H1 (cell line): ENCODE measurements around the gene TRAF3. TPM values are rescaled to one million over a fixed set of nuclear protein-coding genes. Genes with fewer than 3 reads are reported as not detected.

ENCODE experiments used
- CTCF ChIA-PET: fragments of 300-600 bp; sonication (Branson Sonifier 250); formaldehyde crosslinking; loops from one replicate; lab custom pipeline; 2021; ENCODE audit not compliant: partially characterized antibody; lab: Charles Lee
- POLR2A ChIA-PET: fragments of 300-600 bp; sonication (Branson Sonifier 250); formaldehyde crosslinking; loops from one replicate; lab custom pipeline; 2021; ENCODE audit warnings: inconsistent platforms; ENCODE audit not compliant: partially characterized antibody; lab: Charles Lee
- DNase-seq, 2 experiments: peaks; one replicate each; pipeline versions ENCODE4 v3.0.0 to v3.0.0-alpha.2; 2010 to 2022; ENCODE audit warnings: low spot score in 2 of 2, low read depth in 1 of 2, mixed read lengths in 1 of 2
- FAIRE-seq: peaks from 2 replicates; lab custom pipeline; 2011; peaks lifted over from hg19 to GRCh38; lab: Jason Lieb, UNC
- H2AFZ ChIP-seq: 2 replicates; pipeline ENCODE4 v1.8.1; 2012; ENCODE audit warnings: low read length, inconsistent platforms
- H2AK5ac ChIP-seq: 2 replicates; pipeline ENCODE4 v1.6.1; 2013; ENCODE audit warnings: low read depth, low read length
- H2BK120ac ChIP-seq: replicated peaks from 2 replicates; pipeline ENCODE3; 2013; ENCODE audit warnings: low read depth, low read length, inconsistent platforms
- H2BK12ac ChIP-seq: 2 replicates; pipeline ENCODE4 v1.6.1; 2013; ENCODE audit warnings: low read depth, low read length
- H2BK15ac ChIP-seq: 2 replicates; pipeline ENCODE4 v1.6.1; 2013; ENCODE audit warnings: low read length
- H2BK20ac ChIP-seq: 2 replicates; pipeline ENCODE4 v1.6.1; 2013; ENCODE audit warnings: low read length
- H2BK5ac ChIP-seq: 2 replicates; pipeline ENCODE4 v1.6.1; 2013; ENCODE audit warnings: low read depth, low read length
- H3K14ac ChIP-seq: 2 replicates; pipeline ENCODE4 v1.6.1; 2013; ENCODE audit warnings: inconsistent platforms; ENCODE audit not compliant: insufficient read length
- H3K18ac ChIP-seq: 2 replicates; pipeline ENCODE4 v1.6.1; 2013; ENCODE audit warnings: low read length; ENCODE audit errors: extremely low read depth
- H3K23ac ChIP-seq: 2 replicates; pipeline ENCODE4 v1.6.1; 2013; ENCODE audit warnings: inconsistent platforms; ENCODE audit not compliant: insufficient read length
- H3K23me2 ChIP-seq: 2 replicates; pipeline ENCODE4 v1.6.1; 2013; ENCODE audit warnings: low read depth, low read length
- H3K27ac ChIP-seq: 2 replicates; pipeline ENCODE4 v1.6.1; 2011; ENCODE audit warnings: low read depth, low read length, inconsistent platforms
- H3K27me3 ChIP-seq, 4 experiments: replicated peaks in 1 of 4; 1 replicate in 1 of 4; 2 replicates in 3 of 4; pipeline versions ENCODE4 v1.6.1 to v1.8.1; 2011 to 2013; ENCODE audit warnings: low read length in 3 of 4, mild to moderate bottlenecking in 3 of 4, inconsistent platforms in 2 of 4, mixed read lengths in 2 of 4, moderate library complexity in 1 of 4; ENCODE audit not compliant: control insufficient read depth in 3 of 4, insufficient read depth in 3 of 4; ENCODE audit errors: extremely low read depth in 1 of 4
- H3K36me3 ChIP-seq, 4 experiments: 2 replicates each; pipeline versions ENCODE4 v1.6.1 to v1.8.1; 2011 to 2013; ENCODE audit warnings: mild to moderate bottlenecking in 4 of 4, low read length in 3 of 4, moderate library complexity in 2 of 4, control low read depth in 1 of 4, inconsistent platforms in 1 of 4; ENCODE audit not compliant: insufficient read depth in 4 of 4, control insufficient read depth in 2 of 4
- H3K4ac ChIP-seq: replicated peaks from 2 replicates; pipeline ENCODE3; 2013; ENCODE audit warnings: low read length, low read depth, mixed read lengths, inconsistent platforms; ENCODE audit not compliant: insufficient read length
- H3K4me1 ChIP-seq, 4 experiments: replicated peaks in 1 of 4; 1 replicate in 1 of 4; 2 replicates in 3 of 4; pipeline versions ENCODE4 v1.6.1 to v1.8.1; 2011 to 2013; ENCODE audit warnings: low read length in 3 of 4, inconsistent platforms in 2 of 4, mixed read lengths in 1 of 4; ENCODE audit not compliant: insufficient read depth in 4 of 4, control insufficient read depth in 3 of 4
- H3K4me2 ChIP-seq, 2 experiments: 2 replicates each; pipeline versions ENCODE4 v1.6.1 to v1.8.1; 2011 to 2013; ENCODE audit warnings: low read depth in 2 of 2, low read length in 2 of 2, control low read depth in 1 of 2, inconsistent platforms in 1 of 2, mild to moderate bottlenecking in 1 of 2; ENCODE audit not compliant: insufficient read depth in 1 of 2
- H3K4me3 ChIP-seq, 4 experiments: fragments of 200-600, 300-600 bp in 1 of 4; sonication (generic), shearing (Covaris generic), sonication (Bioruptor Twin) in 1 of 4; 2 replicates each; pipeline versions ENCODE4 v1.5.1 to v1.8.1; 2011 to 2016; ENCODE audit warnings: low read length in 4 of 4, low read depth in 3 of 4, control low read depth in 2 of 4, inconsistent platforms in 2 of 4, mild to moderate bottlenecking in 2 of 4, mixed read lengths in 1 of 4, moderate library complexity in 1 of 4; ENCODE audit not compliant: insufficient read depth in 2 of 4; ENCODE audit errors: extremely low read depth in 1 of 4
- H3K56ac ChIP-seq: replicated peaks from 2 replicates; pipeline ENCODE3; 2013; ENCODE audit warnings: low read depth, mild to moderate bottlenecking, mixed read lengths, low read length, inconsistent platforms; ENCODE audit not compliant: insufficient read length
- H3K79me1 ChIP-seq: 2 replicates; pipeline ENCODE4 v1.6.1; 2013; ENCODE audit warnings: low read depth, low read length, control low read depth
- H3K79me2 ChIP-seq, 2 experiments: 2 replicates each; pipeline versions ENCODE4 v1.6.1 to v1.8.1; 2012 to 2013; ENCODE audit warnings: low read length in 2 of 2, mild to moderate bottlenecking in 2 of 2, inconsistent platforms in 1 of 2; ENCODE audit not compliant: insufficient read depth in 2 of 2, control insufficient read depth in 1 of 2
- H3K9ac ChIP-seq, 4 experiments: replicated peaks in 1 of 4; 1 replicate in 1 of 4; 2 replicates in 3 of 4; pipeline versions ENCODE4 v1.6.1 to v1.8.1; 2011 to 2013; ENCODE audit warnings: low read depth in 3 of 4, low read length in 3 of 4, control low read depth in 2 of 4, mild to moderate bottlenecking in 2 of 4, moderate library complexity in 2 of 4, inconsistent platforms in 1 of 4; ENCODE audit errors: extremely low read depth in 1 of 4
- H3K9me3 ChIP-seq, 2 experiments: 2 replicates each; pipeline versions ENCODE4 v1.6.1 to v1.8.1; 2012 to 2013; ENCODE audit warnings: mild to moderate bottlenecking in 2 of 2, moderate library complexity in 2 of 2, control low read depth in 1 of 2, inconsistent platforms in 1 of 2, low read depth in 1 of 2, low read length in 1 of 2, mixed read lengths in 1 of 2; ENCODE audit not compliant: insufficient read depth in 2 of 2
- H4K20me1 ChIP-seq, 2 experiments: replicated peaks in 1 of 2; 2 replicates each; pipeline versions ENCODE3 to v1.8.1; 2011 to 2013; ENCODE audit warnings: inconsistent platforms in 2 of 2, low read length in 2 of 2, mild to moderate bottlenecking in 1 of 2; ENCODE audit not compliant: insufficient read depth in 2 of 2, control insufficient read depth in 1 of 2
- H4K5ac ChIP-seq: 2 replicates; pipeline ENCODE4 v1.6.1; 2013; ENCODE audit warnings: low read length, low read depth, mixed read lengths, inconsistent platforms; ENCODE audit not compliant: insufficient read length
- H4K8ac ChIP-seq: 2 replicates; pipeline ENCODE4 v1.8.0; 2013; ENCODE audit warnings: mild to moderate bottlenecking, moderate library complexity, low read length, inconsistent platforms; ENCODE audit not compliant: insufficient read depth; ENCODE audit errors: extremely low read depth
- H4K91ac ChIP-seq: replicated peaks from 2 replicates; pipeline ENCODE3; 2013; ENCODE audit warnings: low read length, mixed read lengths, inconsistent platforms; ENCODE audit not compliant: insufficient read length
- BRCA1 ChIP-seq: IDR thresholded peaks from 2 replicates; pipeline ENCODE4 v1.6.1; 2012; ENCODE audit warnings: low read depth, low read length, improper control_type of control experiment
- CBX5 ChIP-seq: fragments of 300-800, 300-1000 bp; sonication (generic); IDR thresholded peaks from 2 replicates; pipeline ENCODE4 v1.7.1; 2016; ENCODE audit warnings: antibody characterized with exemption, low read length, low read depth
- GABPA ChIP-seq: IDR thresholded peaks from 2 replicates; pipeline ENCODE4 v1.6.1; 2011; ENCODE audit warnings: mild to moderate bottlenecking, low read length, moderate library complexity, borderline replicate concordance; ENCODE audit not compliant: insufficient read depth
- RAD21 ChIP-seq, 2 experiments: IDR thresholded peaks in 1 of 2; conservative IDR thresholded peaks in 1 of 2; 2 replicates each; pipeline ENCODE4 v1.6.1; 2011; ENCODE audit warnings: low read depth in 2 of 2, low read length in 2 of 2, improper control_type of control experiment in 1 of 2, inconsistent platforms in 1 of 2, mild to moderate bottlenecking in 1 of 2, moderate library complexity in 1 of 2
- SIX5 ChIP-seq: IDR thresholded peaks from 2 replicates; pipeline ENCODE4 v1.6.1; 2011; ENCODE audit warnings: mild to moderate bottlenecking, low read depth, low read length
- WGBS, 2 experiments: shearing (Covaris generic) in 1 of 2; methylation state at CpG; one replicate each; pipeline versions ENCODE4 v1.1.6 to v1.1.7; 2013 to 2015; ENCODE audit warnings: low lambda C conversion rate in 2 of 2, mixed read lengths in 2 of 2, inconsistent platforms in 1 of 2, low coverage in 1 of 2, missing lambda C conversion rate in 1 of 2; ENCODE audit not compliant: insufficient replicate concordance in 2 of 2, insufficient coverage in 1 of 2, insufficient read length in 1 of 2; ENCODE audit errors: extremely low coverage in 1 of 2, missing lambda C conversion rate in 1 of 2; 5-methylcytosine and 5-hydroxymethylcytosine counted together
- polyA plus RNA-seq, 7 experiments: library from polyadenylated mRNA; depleted of rRNA in 3 of 7; stranded (reverse) in 5 of 7; unstranded in 2 of 7; fragments of >200 nt in 5 of 7; fragments of 200-250 nt in 2 of 7; gene quantifications; 1 replicate in 5 of 7; 2 replicates in 1 of 7; 4 replicates in 1 of 7; pipeline versions ENCODE4 v1.2.1 to v1.2.3, GENCODE V29; 2011 to 2013; ENCODE audit warnings: missing spikeins in 2 of 7, mixed read lengths in 2 of 7
- total RNA-seq: library from RNA; stranded (reverse); fragmentation: NEBNext Ultra II Directional; extraction: Animal tissue kit (Norgen Biotek cat#: 25700); gene quantifications from 2 replicates; pipeline ENCODE4 v1.2.1, GENCODE V29; 2021

TRAF3 gene
- total and polyA plus RNA-seq, 2 of the 8 experiments (the other 6 are each of a cell fraction or from before 2014, with no cell fraction given) = 5.8 to 12.1 TPM

DNA sequence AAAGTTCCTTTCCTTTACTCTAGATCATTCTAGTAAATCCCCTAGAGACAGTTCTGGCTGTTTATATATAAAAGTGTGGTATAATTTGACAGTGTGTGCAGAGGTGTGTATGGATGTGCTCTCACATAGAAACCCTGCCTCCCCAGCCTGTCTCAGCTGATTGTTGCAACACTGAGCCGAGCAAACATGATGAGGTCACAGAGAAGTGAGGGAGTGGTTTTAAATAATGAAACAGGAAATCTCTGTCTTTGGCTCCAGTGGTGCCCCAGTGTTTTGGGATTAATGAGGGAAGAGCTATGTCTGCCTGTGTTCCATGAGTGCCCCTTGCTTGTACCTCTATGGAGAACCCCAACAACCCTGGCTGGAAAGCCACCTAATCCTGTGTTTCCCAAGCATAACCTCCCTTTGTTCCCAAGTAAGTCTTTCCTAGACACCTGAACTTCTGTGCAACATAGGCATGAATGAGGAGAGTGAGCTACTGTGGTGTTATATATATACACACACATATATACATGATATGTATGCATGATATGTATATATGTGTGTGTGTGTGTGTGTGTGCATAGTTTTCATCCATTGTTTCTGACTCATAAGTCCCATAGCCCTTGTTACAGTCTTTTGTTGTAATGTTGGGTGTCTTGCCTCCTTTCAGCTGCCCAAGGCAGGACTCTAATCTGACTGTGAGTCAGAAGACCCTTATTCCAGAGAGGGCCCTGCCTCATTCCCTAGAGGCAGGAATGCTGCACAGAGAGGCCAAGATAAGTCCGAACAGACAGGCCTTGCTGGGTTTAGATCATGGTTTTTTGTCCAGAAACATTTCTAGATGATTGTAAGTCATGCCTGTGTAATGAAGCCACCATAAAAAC is 18.0 kb downstream of the TRAF3 start:
- Histone ChIP-seq H2BK12ac (no peak overlapping the region), H3K4me2 (no peak overlapping the region), H3K9ac (no peak overlapping the region), H3K18ac (no peak overlapping the region), H2AFZ (no peak overlapping the region), H2BK20ac (no peak overlapping the region), H3K27me3 (no peaks in the 10 kb centered on the region), H2BK15ac (no peak overlapping the region), H2AK5ac (no peak overlapping the region), H2BK120ac (no peak overlapping the region), H3K36me3 (no peaks in the 10 kb centered on the region), H3K14ac (no peak overlapping the region), H4K91ac (no peak overlapping the region), H3K9me3 (peaks cover 0 to 5% of the 10 kb centered on the region in 2 experiments; a peak in 1 of 4 replicates), H3K4me3 (no peak overlapping the region), H3K23me2 (no peaks in the 10 kb centered on the region), H3K79me1 (no peaks in the 10 kb centered on the region; the same call in 1 of the 2 replicates)
- CTCF ChIA-PET = interaction anchor here (0.8 to 1.6 kb wide), 6 partner anchors 11 to 298 kb away, joined by 3 to 5 read pairs (median 4); no protein-coding TSS in a partner anchor
- DNase-seq = no peak
- WGBS, 2 experiments = 88% methylated on average over 2 of the region's 2 CpGs; no CpG with 5 or more reads in 1 of the 2 experiments
- no peak for FAIRE-seq
- TF ChIP-seq SIX5 (no peak), BRCA1 (no peak), CBX5 (no peak), GABPA (no peak), RAD21 (IDR thresholded peaks at IDR 0.05 in 1 of 2, conservative IDR thresholded peaks at IDR 0.05 in 1 of 2; ENCODE audit: low read depth in 2 of 2, low read length in 2 of 2) (no peak)
- TF ChIP-seq, all 59 proteins: peak for 0
- Histone ChIP-seq H2BK5ac (no peak overlapping the region), H4K8ac (no peak overlapping the region), H3K27ac (no peak overlapping the region), H3K4me1 (no peaks in the 10 kb centered on the region), H4K20me1 (peaks cover 0 to 3% of the 10 kb centered on the region in 2 experiments), H4K5ac (no peak overlapping the region), H3K56ac (no peak overlapping the region), H3K79me2 (no peaks in the 10 kb centered on the region; a peak in 1 of 4 replicates), H3K4ac (no peak overlapping the region), H3K23ac (no peak overlapping the region)
- POLR2A ChIA-PET = no interaction called here
